ENCODE results near the gene MIS18A. TPM values are rescaled to one million over a fixed set of nuclear protein-coding genes. Genes with fewer than 3 reads are reported as not detected.

The MIS18A gene
- total RNA-seq, 1 experiment from 2014 or later, result 55.9 TPM

- DNase-seq (ENCODE audit: low spot score), result no peak
- no peak for ATAC-seq
- 0 out of 2 replicates have a peak, but pooled peaks cover 3% of the 10 kb centered on the region for H3K27me3 Mint-ChIP-seq (ENCODE audit: low read depth)
- H3K4me3 Mint-ChIP-seq, result no peak overlapping the region
- H3K27ac Mint-ChIP-seq, result no peak overlapping the region
- ChIA-PET CTCF (no interaction called here), POLR2A (no interaction called here)
- H3K9me3 Mint-ChIP-seq, result peaks cover 37% of the 10 kb centered on the region
- peaks cover 11% of the 10 kb centered on the region for H3K4me1 Mint-ChIP-seq
- H3K36me3 Mint-ChIP-seq, result no peaks in the 10 kb centered on the region; the same call in 1 of the 2 replicates
- no peak for TF ChIP-seq CBFB (CRISPR knock-in tag; IDR thresholded peaks at IDR 0.05; ENCODE audit: low read depth)
- TF ChIP-seq JUN (CRISPR knock-in tag; IDR thresholded peaks at IDR 0.05), result no peak
- no peak for TF ChIP-seq MXD4 (CRISPR knock-in tag; IDR thresholded peaks at IDR 0.05; ENCODE audit: borderline replicate concordance)
- TF ChIP-seq ERG (CRISPR knock-in tag; IDR thresholded peaks at IDR 0.05), result no peak
- TF ChIP-seq ZBTB21 (CRISPR knock-in tag; IDR thresholded peaks at IDR 0.05; ENCODE audit: borderline replicate concordance), result no peak
- no peak for TF ChIP-seq FOXK1 (CRISPR knock-in tag; IDR thresholded peaks at IDR 0.05)
- TF ChIP-seq GTF2I (CRISPR knock-in tag; conservative IDR thresholded peaks at IDR 0.05), result no peak
- TF ChIP-seq NFYB (CRISPR knock-in tag; conservative IDR thresholded peaks at IDR 0.05; ENCODE audit: low read depth), result no peak
These were observed 41.8 kb downstream of the MIS18A start for GRCh38 chr21:32237021-32237420.

GRCh38 chr21:32233722-32234301 is 45.0 kb downstream of the MIS18A start:
- H3K4me3 Mint-ChIP-seq, result no peak overlapping the region
- H3K4me1 Mint-ChIP-seq, result peaks cover 16% of the 10 kb centered on the region
- DNase-seq (ENCODE audit: low spot score), result no peak
- no peaks in the 10 kb centered on the region; the same call in 1 of the 2 replicates for H3K36me3 Mint-ChIP-seq
- ATAC-seq, result no peak
- POLR2A ChIA-PET, result no interaction called here
- TF ChIP-seq ZNF232 (CRISPR knock-in tag; IDR thresholded peaks at IDR 0.05) (no peak), ESRRA (CRISPR knock-in tag; IDR thresholded peaks at IDR 0.05; ENCODE audit: borderline replicate concordance) (no peak), ATF1 (CRISPR knock-in tag; IDR thresholded peaks at IDR 0.05) (no peak), IRF1 (CRISPR knock-in tag; IDR thresholded peaks at IDR 0.05) (no peak), CREB1 (CRISPR knock-in tag; IDR thresholded peaks at IDR 0.05) (no peak), E2F5 (CRISPR knock-in tag; IDR thresholded peaks at IDR 0.05) (no peak), ERG (CRISPR knock-in tag; IDR thresholded peaks at IDR 0.05) (no peak), SMAD4 (CRISPR knock-in tag; IDR thresholded peaks at IDR 0.05) (no peak), TCF7 (CRISPR knock-in tag; IDR thresholded peaks at IDR 0.05; ENCODE audit: low read depth) (no peak), ATF6 (CRISPR knock-in tag; IDR thresholded peaks at IDR 0.05) (no peak), OVOL2 (CRISPR knock-in tag; IDR thresholded peaks at IDR 0.05; ENCODE audit: borderline replicate concordance) (no peak)
- TF ChIP-seq, protein P1, sequence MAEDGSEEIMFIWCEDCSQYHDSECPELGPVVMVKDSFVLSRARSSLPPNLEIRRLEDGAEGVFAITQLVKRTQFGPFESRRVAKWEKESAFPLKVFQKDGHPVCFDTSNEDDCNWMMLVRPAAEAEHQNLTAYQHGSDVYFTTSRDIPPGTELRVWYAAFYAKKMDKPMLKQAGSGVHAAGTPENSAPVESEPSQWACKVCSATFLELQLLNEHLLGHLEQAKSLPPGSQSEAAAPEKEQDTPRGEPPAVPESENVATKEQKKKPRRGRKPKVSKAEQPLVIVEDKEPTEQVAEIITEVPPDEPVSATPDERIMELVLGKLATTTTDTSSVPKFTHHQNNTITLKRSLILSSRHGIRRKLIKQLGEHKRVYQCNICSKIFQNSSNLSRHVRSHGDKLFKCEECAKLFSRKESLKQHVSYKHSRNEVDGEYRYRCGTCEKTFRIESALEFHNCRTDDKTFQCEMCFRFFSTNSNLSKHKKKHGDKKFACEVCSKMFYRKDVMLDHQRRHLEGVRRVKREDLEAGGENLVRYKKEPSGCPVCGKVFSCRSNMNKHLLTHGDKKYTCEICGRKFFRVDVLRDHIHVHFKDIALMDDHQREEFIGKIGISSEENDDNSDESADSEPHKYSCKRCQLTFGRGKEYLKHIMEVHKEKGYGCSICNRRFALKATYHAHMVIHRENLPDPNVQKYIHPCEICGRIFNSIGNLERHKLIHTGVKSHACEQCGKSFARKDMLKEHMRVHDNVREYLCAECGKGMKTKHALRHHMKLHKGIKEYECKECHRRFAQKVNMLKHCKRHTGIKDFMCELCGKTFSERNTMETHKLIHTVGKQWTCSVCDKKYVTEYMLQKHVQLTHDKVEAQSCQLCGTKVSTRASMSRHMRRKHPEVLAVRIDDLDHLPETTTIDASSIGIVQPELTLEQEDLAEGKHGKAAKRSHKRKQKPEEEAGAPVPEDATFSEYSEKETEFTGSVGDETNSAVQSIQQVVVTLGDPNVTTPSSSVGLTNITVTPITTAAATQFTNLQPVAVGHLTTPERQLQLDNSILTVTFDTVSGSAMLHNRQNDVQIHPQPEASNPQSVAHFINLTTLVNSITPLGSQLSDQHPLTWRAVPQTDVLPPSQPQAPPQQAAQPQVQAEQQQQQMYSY (CRISPR knock-in tag; IDR thresholded peaks at IDR 0.05), result no peak
- TF ChIP-seq, protein P2, sequence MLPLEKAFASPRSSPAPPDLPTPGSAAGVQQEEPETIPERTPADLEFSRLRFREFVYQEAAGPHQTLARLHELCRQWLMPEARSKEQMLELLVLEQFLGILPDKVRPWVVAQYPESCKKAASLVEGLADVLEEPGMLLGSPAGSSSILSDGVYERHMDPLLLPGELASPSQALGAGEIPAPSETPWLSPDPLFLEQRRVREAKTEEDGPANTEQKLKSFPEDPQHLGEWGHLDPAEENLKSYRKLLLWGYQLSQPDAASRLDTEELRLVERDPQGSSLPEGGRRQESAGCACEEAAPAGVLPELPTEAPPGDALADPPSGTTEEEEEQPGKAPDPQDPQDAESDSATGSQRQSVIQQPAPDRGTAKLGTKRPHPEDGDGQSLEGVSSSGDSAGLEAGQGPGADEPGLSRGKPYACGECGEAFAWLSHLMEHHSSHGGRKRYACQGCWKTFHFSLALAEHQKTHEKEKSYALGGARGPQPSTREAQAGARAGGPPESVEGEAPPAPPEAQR (CRISPR knock-in tag; IDR thresholded peaks at IDR 0.05), result no peak
- TF ChIP-seq, protein P3, sequence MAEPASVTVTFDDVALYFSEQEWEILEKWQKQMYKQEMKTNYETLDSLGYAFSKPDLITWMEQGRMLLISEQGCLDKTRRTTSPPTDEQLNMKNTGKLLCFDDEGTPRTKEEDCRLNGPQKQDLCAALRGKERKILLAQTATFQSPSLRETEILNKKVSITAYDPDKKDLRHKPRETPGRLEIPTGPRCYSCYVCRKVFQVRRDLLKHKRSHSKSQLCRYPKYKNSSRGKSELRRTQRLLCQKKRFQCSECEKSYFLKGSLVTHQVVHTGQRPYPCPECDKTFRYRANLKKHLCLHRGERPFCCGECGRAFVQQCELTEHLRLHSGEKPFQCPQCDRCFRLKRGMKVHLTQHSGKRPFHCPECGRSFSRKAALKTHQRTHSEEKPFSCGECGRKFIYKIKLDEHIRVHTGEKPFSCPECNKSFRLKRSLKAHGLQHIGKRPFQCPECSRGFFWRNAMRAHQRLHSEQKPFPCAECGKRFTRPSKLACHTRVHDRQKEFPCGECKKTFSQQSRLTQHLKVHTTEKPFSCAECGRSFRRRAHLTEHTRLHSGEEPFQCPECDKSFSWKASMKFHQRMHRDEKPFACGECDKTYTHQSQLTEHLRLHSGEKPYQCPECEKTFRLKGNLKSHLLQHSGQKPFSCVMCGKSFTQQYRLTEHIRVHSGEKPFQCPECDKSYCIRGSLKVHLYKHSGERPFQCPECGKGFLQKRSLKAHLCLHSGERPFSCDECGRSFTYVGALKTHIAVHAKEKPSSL (CRISPR knock-in tag; conservative IDR thresholded peaks at IDR 0.05), result no peak
- peaks cover 25% of the 10 kb centered on the region for H3K9me3 Mint-ChIP-seq
- H3K27ac Mint-ChIP-seq, result no peak overlapping the region
- 0 out of 2 replicates have a peak, but pooled peaks cover 3% of the 10 kb centered on the region for H3K27me3 Mint-ChIP-seq (ENCODE audit: low read depth)
- CTCF ChIA-PET, result no interaction called here

Data from WTC11 (cell line).